ENCODE measurements around the gene KREMEN1.

GRCh38 chr22:29204455-29205183 is 131.8 kb downstream of the KREMEN1 start:
- TF ChIP-seq CTCF (IDR thresholded peaks at IDR 0.05) (no peak), POLR2AphosphoS5 (IDR thresholded peaks at IDR 0.05; ENCODE audit: low read depth, low read length) (no peak), NFIC (IDR thresholded peaks at IDR 0.05; ENCODE audit: borderline replicate concordance) (no peak), JUND (IDR thresholded peaks at IDR 0.05) (no peak), GABPA (IDR thresholded peaks at IDR 0.05; ENCODE audit: low read depth) (no peak), FOXM1 (IDR thresholded peaks at IDR 0.05; ENCODE audit: low read depth) (no peak), MAX (IDR thresholded peaks at IDR 0.05; ENCODE audit: low read depth) (no peak), RFX5 (IDR thresholded peaks at IDR 0.05; ENCODE audit: low read length) (no peak), EP300 (IDR thresholded peaks at IDR 0.05; ENCODE audit: borderline replicate concordance in 1 of 2, low read depth in 1 of 2, low read length in 1 of 2) (no peak), SIN3A (IDR thresholded peaks at IDR 0.05; ENCODE audit: borderline replicate concordance, low read depth, low read length) (no peak), CHD2 (IDR thresholded peaks at IDR 0.05; ENCODE audit: low read length, partially characterized antibody) (no peak), TAF1 (IDR thresholded peaks at IDR 0.05; ENCODE audit: borderline replicate concordance, low read depth, low read length) (no peak)
- TF ChIP-seq, protein P1, sequence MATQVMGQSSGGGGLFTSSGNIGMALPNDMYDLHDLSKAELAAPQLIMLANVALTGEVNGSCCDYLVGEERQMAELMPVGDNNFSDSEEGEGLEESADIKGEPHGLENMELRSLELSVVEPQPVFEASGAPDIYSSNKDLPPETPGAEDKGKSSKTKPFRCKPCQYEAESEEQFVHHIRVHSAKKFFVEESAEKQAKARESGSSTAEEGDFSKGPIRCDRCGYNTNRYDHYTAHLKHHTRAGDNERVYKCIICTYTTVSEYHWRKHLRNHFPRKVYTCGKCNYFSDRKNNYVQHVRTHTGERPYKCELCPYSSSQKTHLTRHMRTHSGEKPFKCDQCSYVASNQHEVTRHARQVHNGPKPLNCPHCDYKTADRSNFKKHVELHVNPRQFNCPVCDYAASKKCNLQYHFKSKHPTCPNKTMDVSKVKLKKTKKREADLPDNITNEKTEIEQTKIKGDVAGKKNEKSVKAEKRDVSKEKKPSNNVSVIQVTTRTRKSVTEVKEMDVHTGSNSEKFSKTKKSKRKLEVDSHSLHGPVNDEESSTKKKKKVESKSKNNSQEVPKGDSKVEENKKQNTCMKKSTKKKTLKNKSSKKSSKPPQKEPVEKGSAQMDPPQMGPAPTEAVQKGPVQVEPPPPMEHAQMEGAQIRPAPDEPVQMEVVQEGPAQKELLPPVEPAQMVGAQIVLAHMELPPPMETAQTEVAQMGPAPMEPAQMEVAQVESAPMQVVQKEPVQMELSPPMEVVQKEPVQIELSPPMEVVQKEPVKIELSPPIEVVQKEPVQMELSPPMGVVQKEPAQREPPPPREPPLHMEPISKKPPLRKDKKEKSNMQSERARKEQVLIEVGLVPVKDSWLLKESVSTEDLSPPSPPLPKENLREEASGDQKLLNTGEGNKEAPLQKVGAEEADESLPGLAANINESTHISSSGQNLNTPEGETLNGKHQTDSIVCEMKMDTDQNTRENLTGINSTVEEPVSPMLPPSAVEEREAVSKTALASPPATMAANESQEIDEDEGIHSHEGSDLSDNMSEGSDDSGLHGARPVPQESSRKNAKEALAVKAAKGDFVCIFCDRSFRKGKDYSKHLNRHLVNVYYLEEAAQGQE (IDR thresholded peaks at IDR 0.05; ENCODE audit: low read depth, low read length) = no peak
